ENCODE data around the gene CCDC148. TPM values are rescaled to one million over a fixed set of nuclear protein-coding genes. Genes with fewer than 3 reads are reported as not detected.

The CCDC148 gene
- total RNA-seq, 1 donor from 2014 or later: 2.4 TPM

- no peak overlapping the region for H3K27ac ChIP-seq (ENCODE audit: low read depth, low read length)
- Mint-ChIP-seq H3K4me3 (ENCODE audit: unreplicated experiment) (no peak overlapping the region), H3K36me3 (ENCODE audit: low read depth, unreplicated experiment) (no peaks in the 10 kb centered on the region), H3K27ac (ENCODE audit: unreplicated experiment) (no peak overlapping the region), H3K27me3 (ENCODE audit: low read depth, unreplicated experiment) (no peaks in the 10 kb centered on the region), H3K9me3 (ENCODE audit: unreplicated experiment) (no peaks in the 10 kb centered on the region), H3K4me1 (ENCODE audit: low read depth, unreplicated experiment) (peaks cover 19% of the 10 kb centered on the region)
- H2AFZ ChIP-seq (ENCODE audit: low read depth, low read length): no peak overlapping the region
- FAIRE-seq (no peak), DNase-seq (ENCODE audit: low read depth) (no peak)
- no peaks in the 10 kb centered on the region for H3K9me3 ChIP-seq (ENCODE audit: insufficient read depth, low read depth, low read length)
- no peak overlapping the region for H3K9ac ChIP-seq (ENCODE audit: low read length)
- no peaks in the 10 kb centered on the region for H3K4me1 ChIP-seq (ENCODE audit: insufficient read depth, low read length)
- H3K79me2 ChIP-seq (ENCODE audit: insufficient read depth, low read length): no peaks in the 10 kb centered on the region
- no peaks in the 10 kb centered on the region for H3K36me3 ChIP-seq (ENCODE audit: insufficient read depth, low read length)
- no peaks in the 10 kb centered on the region for H4K20me1 ChIP-seq (ENCODE audit: insufficient read depth, low read length)
- TF ChIP-seq, protein P1, sequence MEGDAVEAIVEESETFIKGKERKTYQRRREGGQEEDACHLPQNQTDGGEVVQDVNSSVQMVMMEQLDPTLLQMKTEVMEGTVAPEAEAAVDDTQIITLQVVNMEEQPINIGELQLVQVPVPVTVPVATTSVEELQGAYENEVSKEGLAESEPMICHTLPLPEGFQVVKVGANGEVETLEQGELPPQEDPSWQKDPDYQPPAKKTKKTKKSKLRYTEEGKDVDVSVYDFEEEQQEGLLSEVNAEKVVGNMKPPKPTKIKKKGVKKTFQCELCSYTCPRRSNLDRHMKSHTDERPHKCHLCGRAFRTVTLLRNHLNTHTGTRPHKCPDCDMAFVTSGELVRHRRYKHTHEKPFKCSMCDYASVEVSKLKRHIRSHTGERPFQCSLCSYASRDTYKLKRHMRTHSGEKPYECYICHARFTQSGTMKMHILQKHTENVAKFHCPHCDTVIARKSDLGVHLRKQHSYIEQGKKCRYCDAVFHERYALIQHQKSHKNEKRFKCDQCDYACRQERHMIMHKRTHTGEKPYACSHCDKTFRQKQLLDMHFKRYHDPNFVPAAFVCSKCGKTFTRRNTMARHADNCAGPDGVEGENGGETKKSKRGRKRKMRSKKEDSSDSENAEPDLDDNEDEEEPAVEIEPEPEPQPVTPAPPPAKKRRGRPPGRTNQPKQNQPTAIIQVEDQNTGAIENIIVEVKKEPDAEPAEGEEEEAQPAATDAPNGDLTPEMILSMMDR (IDR thresholded peaks at IDR 0.05; ENCODE audit: insufficient read depth, low read depth, low read length): no peak
- no peak for TF ChIP-seq EZH2 (IDR thresholded peaks at IDR 0.05; ENCODE audit: insufficient read depth, low read length)
- H3K27me3 ChIP-seq (ENCODE audit: insufficient read depth, low read length): no peaks in the 10 kb centered on the region
- no peak overlapping the region for H3K4me3 ChIP-seq (ENCODE audit: insufficient read depth, low read depth, low read length)
- H3K4me2 ChIP-seq (ENCODE audit: low read length): no peak overlapping the region
Observed at GRCh38 chr2:158213773-158214172, 242.8 kb downstream of the CCDC148 start.

GRCh38 chr2:158212301-158212700, 244.3 kb downstream of the CCDC148 start:
- H3K27ac ChIP-seq (ENCODE audit: low read depth, low read length): no peak overlapping the region
- no peaks in the 10 kb centered on the region for H3K79me2 ChIP-seq (ENCODE audit: insufficient read depth, low read length)
- no peak overlapping the region for H3K9ac ChIP-seq (ENCODE audit: low read length)
- no peaks in the 10 kb centered on the region for H3K4me1 ChIP-seq (ENCODE audit: insufficient read depth, low read length)
- no peak overlapping the region for H3K4me3 ChIP-seq (ENCODE audit: insufficient read depth, low read depth, low read length)
- no peaks in the 10 kb centered on the region for H3K36me3 ChIP-seq (ENCODE audit: insufficient read depth, low read length)
- H3K27me3 ChIP-seq (ENCODE audit: insufficient read depth, low read length): no peaks in the 10 kb centered on the region
- no peaks in the 10 kb centered on the region for H4K20me1 ChIP-seq (ENCODE audit: insufficient read depth, low read length)
- no peaks in the 10 kb centered on the region for H3K27me3 Mint-ChIP-seq (ENCODE audit: low read depth, unreplicated experiment)
- FAIRE-seq: no peak
- TF ChIP-seq EZH2 (IDR thresholded peaks at IDR 0.05; ENCODE audit: insufficient read depth, low read length): no peak
- TF ChIP-seq, protein P1 (IDR thresholded peaks at IDR 0.05; ENCODE audit: insufficient read depth, low read depth, low read length): no peak
- H3K36me3 Mint-ChIP-seq (ENCODE audit: low read depth, unreplicated experiment): no peaks in the 10 kb centered on the region
- peaks cover 16% of the 10 kb centered on the region for H3K4me1 Mint-ChIP-seq (ENCODE audit: low read depth, unreplicated experiment)
- H2AFZ ChIP-seq (ENCODE audit: low read depth, low read length): no peak overlapping the region
- DNase-seq (ENCODE audit: low read depth): no peak
- no peaks in the 10 kb centered on the region for H3K9me3 ChIP-seq (ENCODE audit: insufficient read depth, low read depth, low read length)
- no peak overlapping the region for H3K4me2 ChIP-seq (ENCODE audit: low read length)
- no peak overlapping the region for H3K27ac Mint-ChIP-seq (ENCODE audit: unreplicated experiment)
- no peaks in the 10 kb centered on the region for H3K9me3 Mint-ChIP-seq (ENCODE audit: unreplicated experiment)
- H3K4me3 Mint-ChIP-seq (ENCODE audit: unreplicated experiment): no peak overlapping the region

GRCh38 chr2:158211502-158211901, 245.1 kb downstream of the CCDC148 start:
- Mint-ChIP-seq H3K27ac (ENCODE audit: unreplicated experiment) (no peak overlapping the region), H3K9me3 (ENCODE audit: unreplicated experiment) (no peaks in the 10 kb centered on the region), H3K4me3 (ENCODE audit: unreplicated experiment) (no peak overlapping the region), H3K36me3 (ENCODE audit: low read depth, unreplicated experiment) (no peaks in the 10 kb centered on the region), H3K4me1 (ENCODE audit: low read depth, unreplicated experiment) (peaks cover 16% of the 10 kb centered on the region), H3K27me3 (ENCODE audit: low read depth, unreplicated experiment) (no peaks in the 10 kb centered on the region)
- H3K36me3 ChIP-seq (ENCODE audit: insufficient read depth, low read length): no peaks in the 10 kb centered on the region
- H3K4me3 ChIP-seq (ENCODE audit: insufficient read depth, low read depth, low read length): no peak overlapping the region
- DNase-seq (ENCODE audit: low read depth) (peak; percentile 7), FAIRE-seq (no peak)
- no peak for TF ChIP-seq EZH2 (IDR thresholded peaks at IDR 0.05; ENCODE audit: insufficient read depth, low read length)
- TF ChIP-seq, protein P1 (IDR thresholded peaks at IDR 0.05; ENCODE audit: insufficient read depth, low read depth, low read length): no peak
- H4K20me1 ChIP-seq (ENCODE audit: insufficient read depth, low read length): no peaks in the 10 kb centered on the region
- H3K79me2 ChIP-seq (ENCODE audit: insufficient read depth, low read length): no peaks in the 10 kb centered on the region
- no peak overlapping the region for H2AFZ ChIP-seq (ENCODE audit: low read depth, low read length)
- no peak overlapping the region for H3K27ac ChIP-seq (ENCODE audit: low read depth, low read length)
- H3K4me1 ChIP-seq (ENCODE audit: insufficient read depth, low read length): no peaks in the 10 kb centered on the region
- no peak overlapping the region for H3K9ac ChIP-seq (ENCODE audit: low read length)
- H3K27me3 ChIP-seq (ENCODE audit: insufficient read depth, low read length): no peaks in the 10 kb centered on the region
- no peak overlapping the region for H3K4me2 ChIP-seq (ENCODE audit: low read length)
- H3K9me3 ChIP-seq (ENCODE audit: insufficient read depth, low read depth, low read length): no peaks in the 10 kb centered on the region
